Esophagus muscularis mucosa (tissue), 3 donors: ENCODE data around the gene ZNF333.

ENCODE experiments used
- CTCF ChIP-seq, 3 experiments: fragments of 200-600 bp in 2 of 3; fragments of 450-650 bp in 1 of 3; sonication (generic) in 2 of 3; IDR thresholded peaks; one replicate each; pipeline ENCODE4 v1.5.1; 2017 to 2019; ENCODE audit warnings: antibody characterized with exemption in 3 of 3, mild to moderate bottlenecking in 2 of 3, moderate library complexity in 1 of 3
- POLR2A ChIP-seq: fragments of 450-650 bp; IDR thresholded peaks from one replicate; pipeline ENCODE4 v1.6.1; 2017; ENCODE audit warnings: antibody characterized with exemption, moderate library complexity, mild to moderate bottlenecking, low read depth

DNA sequence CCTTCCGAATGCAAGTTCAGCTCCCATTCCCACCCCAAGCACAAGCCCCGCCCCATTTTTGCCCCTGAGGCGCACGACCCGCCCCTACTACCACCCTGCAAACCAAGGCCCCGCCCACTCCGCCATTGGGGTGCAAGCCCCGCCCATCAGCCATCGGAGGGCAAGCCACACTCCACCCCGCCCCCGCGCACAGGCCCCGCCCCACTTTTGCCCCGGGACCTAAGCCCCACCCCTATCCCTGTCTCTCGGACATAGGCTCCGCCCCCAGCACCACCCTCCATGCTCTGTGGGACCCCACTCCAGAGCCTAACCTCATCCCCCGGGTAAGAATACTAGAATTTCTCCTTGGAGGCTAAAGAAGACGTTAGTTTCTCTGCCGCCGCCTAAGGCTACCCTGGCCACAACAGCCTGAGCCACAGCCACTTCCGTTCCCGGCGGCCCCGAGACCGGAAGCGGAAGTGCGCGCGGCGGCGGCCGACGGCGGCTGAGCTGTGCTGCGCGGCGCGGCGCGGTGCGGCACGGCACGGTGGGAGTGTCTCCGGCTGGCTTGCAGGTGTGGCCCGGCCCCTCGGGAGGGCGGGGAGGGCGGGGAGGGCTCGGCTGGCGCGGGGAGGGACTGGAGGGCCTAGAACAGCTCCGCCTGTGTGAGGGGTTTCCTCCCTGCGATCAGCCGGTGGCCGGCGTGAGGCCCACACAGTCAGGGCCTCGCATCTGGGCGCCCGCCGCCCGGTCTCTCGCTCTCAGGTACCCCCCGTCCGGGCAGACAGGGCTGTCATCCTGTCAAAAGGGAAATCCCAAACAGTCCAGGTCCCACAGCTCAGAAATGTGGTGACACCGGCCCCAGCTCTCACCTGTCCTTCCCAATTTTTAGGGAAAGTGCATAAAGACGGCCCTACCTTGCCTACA lies at the start of gene ZNF333:
- TF ChIP-seq CTCF (IDR thresholded peaks at IDR 0.05) (no peak), POLR2A (no peak)
